GM12865 (cell line): ENCODE results near the gene ANKRD44.

Experiments used
- DNase-seq: peaks from one replicate; pipeline ENCODE4 v3.0.0; 2010; ENCODE audit warnings: low read depth
- H3K4me3 ChIP-seq: 2 replicates; pipeline ENCODE4 v1.5.1; 2011; ENCODE audit warnings: mild to moderate bottlenecking, low read depth, low read length, control low read depth
- CTCF ChIP-seq: IDR thresholded peaks from 2 replicates; pipeline ENCODE4 v1.5.1; 2011; ENCODE audit warnings: low read length, control low read depth, low read depth, inconsistent platforms; ENCODE audit not compliant: insufficient read depth; ENCODE audit errors: missing control alignments

The ANKRD44 gene

GRCh38 chr2:197183355-197183754, 127.2 kb downstream of the ANKRD44 start:
- no peak overlapping the region for H3K4me3 ChIP-seq
- DNase-seq = no peak
- no peak for TF ChIP-seq CTCF

GRCh38 chr2:197182668-197183067, 127.9 kb downstream of the ANKRD44 start:
- TF ChIP-seq CTCF = no peak
- H3K4me3 ChIP-seq = no peak overlapping the region
- DNase-seq = no peak

- no peak for DNase-seq
- H3K4me3 ChIP-seq = no peak overlapping the region
- no peak for TF ChIP-seq CTCF
Observed at GRCh38 chr2:197181491-197181890, 129.1 kb downstream of the ANKRD44 start.

- DNase-seq = no peak
- no peak overlapping the region for H3K4me3 ChIP-seq
- TF ChIP-seq CTCF = no peak
Observed at GRCh38 chr2:197179744-197180498, 130.7 kb downstream of the ANKRD44 start.

GRCh38 chr2:197176522-197176921, 134.1 kb downstream of the ANKRD44 start:
- no peak for TF ChIP-seq CTCF
- H3K4me3 ChIP-seq = no peak overlapping the region
- DNase-seq = no peak

- no peak for DNase-seq
- no peak for TF ChIP-seq CTCF
- no peak overlapping the region for H3K4me3 ChIP-seq
Observed at GRCh38 chr2:197174539-197175094, 136.0 kb downstream of the ANKRD44 start.

GRCh38 chr2:197171582-197171981, 139.0 kb downstream of the ANKRD44 start:
- no peak for TF ChIP-seq CTCF
- no peak for DNase-seq
- H3K4me3 ChIP-seq = no peak overlapping the region
